GM12891 (cell line): ENCODE results near the gene PLA2G2F.

Experiments used
- DNase-seq: peaks from one replicate; pipeline ENCODE4 v3.0.0; 2011; ENCODE audit warnings: low spot score; ENCODE audit not compliant: insufficient read length
- FAIRE-seq: peaks from 2 replicates; lab custom pipeline; 2011; peaks lifted over from hg19 to GRCh38; lab: Jason Lieb, UNC
- PAX5 ChIP-seq: IDR thresholded peaks from 2 replicates; pipeline ENCODE4 v1.6.1; 2011; ENCODE audit warnings: low read length, moderate library complexity, mild to moderate bottlenecking; ENCODE audit not compliant: insufficient read depth, severe bottlenecking
- POLR2A ChIP-seq: IDR thresholded peaks from 2 replicates; pipeline ENCODE4 v1.6.1; 2011; ENCODE audit warnings: low read depth, low read length, control low read depth
- POLR2AphosphoS5 ChIP-seq: IDR thresholded peaks from 2 replicates; pipeline ENCODE4 v1.6.1; 2011; ENCODE audit warnings: low read depth, low read length, control low read depth
- POU2F2 ChIP-seq: IDR thresholded peaks from 2 replicates; pipeline ENCODE4 v1.6.1; 2011; ENCODE audit warnings: low read depth, mild to moderate bottlenecking, control low read depth, low read length, moderate library complexity
- SPI1 ChIP-seq: IDR thresholded peaks from 2 replicates; pipeline ENCODE4 v1.6.1; 2011; ENCODE audit warnings: low read depth, low read length, control low read depth
- TAF1 ChIP-seq: IDR thresholded peaks from 2 replicates; pipeline ENCODE4 v1.6.1; 2011; ENCODE audit warnings: low read depth, low read length, control low read depth

Gene PLA2G2F

DNA sequence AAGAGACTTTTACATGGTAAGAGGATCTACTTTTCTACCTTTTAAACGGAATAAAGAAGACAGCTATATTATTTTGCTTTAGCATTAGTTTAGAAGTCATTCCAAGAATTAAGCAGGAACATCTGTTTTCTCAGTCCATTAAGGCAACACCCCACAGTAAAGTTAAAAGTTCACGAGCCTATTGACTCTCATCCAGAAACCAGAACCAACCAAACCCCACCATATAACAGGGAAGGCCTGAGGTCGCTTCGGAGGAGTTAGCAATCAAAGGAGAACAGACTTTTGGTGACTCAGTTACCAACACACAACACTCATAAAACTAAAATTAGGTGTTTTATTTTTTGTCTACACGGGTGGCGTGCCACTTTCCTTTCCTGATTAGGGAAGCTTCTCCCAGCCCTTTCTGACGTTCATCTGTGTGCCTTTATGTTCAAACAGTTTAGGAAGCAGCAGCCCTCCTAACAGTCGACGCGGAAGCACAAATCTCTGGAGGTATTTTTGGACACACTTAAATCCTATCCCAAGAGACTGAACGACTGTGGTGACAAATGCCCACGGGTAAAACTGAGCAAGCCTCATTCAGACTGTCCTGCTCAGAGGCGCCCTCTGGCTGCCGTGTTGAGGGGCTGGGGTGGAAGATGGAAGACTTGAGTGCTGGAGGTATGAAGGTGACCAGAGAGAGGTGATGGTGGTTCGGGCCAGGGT, 55.8 kb downstream of the PLA2G2F start:
- DNase-seq (peak; percentile 51), FAIRE-seq (peak; percentile 93)
- TF ChIP-seq POLR2A = no peak
- no peak for TF ChIP-seq PAX5
- TF ChIP-seq POLR2AphosphoS5 = no peak
- no peak for TF ChIP-seq POU2F2
- no peak for TF ChIP-seq TAF1
- no peak for TF ChIP-seq SPI1

- DNase-seq (no peak), FAIRE-seq (no peak)
- TF ChIP-seq POU2F2 = no peak
- TF ChIP-seq POLR2A = no peak
- no peak for TF ChIP-seq SPI1
- TF ChIP-seq TAF1 = no peak
- TF ChIP-seq POLR2AphosphoS5 = no peak
- TF ChIP-seq PAX5 = no peak
These were observed 56.3 kb downstream of the PLA2G2F start for GRCh38 chr1:20195462-20195780.

DNA sequence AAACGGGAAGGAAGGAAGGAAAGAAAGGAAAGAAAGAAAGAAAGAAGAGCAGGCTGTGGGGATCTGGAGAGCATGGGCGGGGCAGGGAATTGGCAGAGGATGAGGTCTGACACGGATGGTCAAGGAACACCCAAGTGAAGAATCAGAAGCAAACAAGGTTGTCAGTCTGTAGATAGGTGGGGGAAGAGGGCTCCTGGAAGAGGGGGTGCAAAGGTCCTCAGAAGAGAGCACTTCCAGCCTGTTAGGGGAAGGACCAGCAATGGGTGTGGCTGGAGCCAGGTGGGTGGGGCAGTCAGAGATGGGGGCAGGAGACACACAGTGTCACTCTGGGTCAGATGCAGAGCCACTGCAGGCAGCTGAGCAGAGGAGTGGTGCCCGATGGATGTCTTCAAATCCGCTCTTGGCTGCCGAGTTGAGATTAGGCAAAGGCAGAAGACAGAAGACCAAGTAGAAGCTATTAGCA, 58.2 kb downstream of the PLA2G2F start:
- no peak for DNase-seq
- TF ChIP-seq TAF1 = no peak
- TF ChIP-seq POU2F2 = no peak
- TF ChIP-seq POLR2AphosphoS5 = no peak
- TF ChIP-seq POLR2A = no peak
- TF ChIP-seq SPI1 = no peak
- TF ChIP-seq PAX5 = no peak
- FAIRE-seq = no peak

- FAIRE-seq (no peak), DNase-seq (no peak)
- TF ChIP-seq SPI1 (no peak), POLR2A (no peak), POU2F2 (no peak), PAX5 (no peak), TAF1 (no peak), POLR2AphosphoS5 (no peak)
These were observed 59.2 kb downstream of the PLA2G2F start for GRCh38 chr1:20198296-20198695.

DNA sequence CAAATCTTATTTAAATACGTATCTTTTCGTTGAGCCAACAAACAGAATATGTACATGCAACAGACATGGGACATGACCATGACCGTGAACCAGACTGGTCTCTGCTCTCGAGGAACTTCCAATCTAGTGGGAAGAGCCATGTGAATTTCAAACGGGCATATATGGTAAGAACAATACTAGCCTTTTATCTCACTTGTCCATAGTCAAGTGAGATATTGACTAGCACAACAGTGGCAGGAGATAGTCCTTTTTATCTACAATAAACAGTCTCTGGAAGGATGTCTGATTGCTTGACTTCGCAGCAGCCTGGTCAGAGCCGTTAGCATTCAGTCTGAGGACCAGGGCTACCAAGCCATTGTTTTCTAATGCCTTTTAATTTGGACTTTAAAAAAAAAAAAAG, 59.8 kb downstream of the PLA2G2F start:
- no peak for TF ChIP-seq PAX5
- no peak for DNase-seq
- no peak for FAIRE-seq

- TF ChIP-seq SPI1 = no peak
- TF ChIP-seq TAF1 = no peak
- no peak for TF ChIP-seq POU2F2
- no peak for TF ChIP-seq POLR2AphosphoS5
- no peak for TF ChIP-seq POLR2A
- no peak for TF ChIP-seq PAX5
- FAIRE-seq (no peak), DNase-seq (no peak)
These were observed 60.3 kb downstream of the PLA2G2F start for GRCh38 chr1:20199403-20199802.

DNA sequence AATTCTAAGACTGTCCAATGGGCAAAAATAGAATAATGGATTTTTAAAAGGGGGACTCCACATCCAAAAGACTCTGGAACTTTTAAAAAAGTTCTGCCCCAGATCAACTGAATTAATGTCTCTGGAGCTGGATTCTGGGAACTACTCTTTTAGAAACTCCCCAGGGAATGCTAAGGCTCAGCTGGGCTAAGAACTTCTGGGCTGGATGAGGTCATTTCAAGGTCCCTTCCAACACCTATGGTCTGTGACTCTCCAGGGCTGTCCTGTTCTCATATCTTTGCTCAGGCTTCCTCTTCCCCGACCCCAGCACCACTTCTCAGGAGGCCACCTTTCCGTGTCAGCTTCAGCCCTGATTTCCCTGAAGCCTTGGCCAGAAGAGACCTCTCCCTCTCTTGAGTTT, 60.7 kb downstream of the PLA2G2F start:
- TF ChIP-seq SPI1 (no peak), POLR2A (no peak), POLR2AphosphoS5 (no peak), TAF1 (no peak), POU2F2 (no peak), PAX5 (no peak)
- no peak for DNase-seq
- no peak for FAIRE-seq
